Mammary epithelial cell (primary cell): ENCODE results near the gene MISP.

Experiments
- CTCF ChIP-seq, 2 donors: IDR thresholded peaks in 1 of 2; conservative IDR thresholded peaks in 1 of 2; 2 replicates each; pipeline ENCODE4 v1.5.1; 2011 to 2012; ENCODE audit warnings: inconsistent platforms in 2 of 2, low read length in 2 of 2, mild to moderate bottlenecking in 2 of 2, control low read depth in 1 of 2, low read depth in 1 of 2; ENCODE audit not compliant: insufficient read depth in 1 of 2; ENCODE audit errors: extremely low read depth in 1 of 2
- EZH2 ChIP-seq: IDR thresholded peaks from 2 replicates; pipeline ENCODE4 v1.6.1; 2012; ENCODE audit warnings: low read length, inconsistent platforms, borderline replicate concordance

GRCh38 chr19:797528-798414 is 46.9 kb downstream of the MISP start:
- TF ChIP-seq CTCF (conservative IDR thresholded peaks at IDR 0.05 in 1 of 2, IDR thresholded peaks at IDR 0.05 in 1 of 2; ENCODE audit: extremely low read depth in 1 of 2, insufficient read depth in 1 of 2, low read depth in 1 of 2, low read length in 2 of 2) (no peak), EZH2 (no peak)
